ENCODE measurements around the gene PKP4. TPM values are rescaled to one million over a fixed set of nuclear protein-coding genes. Genes with fewer than 3 reads are reported as not detected.
"Not testable (repeated sequence)": the region's sequence is repeated elsewhere in the genome, so short reads cannot be mapped to it uniquely, and the experiment has no call there.

The PKP4 gene
- total RNA-seq, 1 donor from 2014 or later: 83.9 TPM

- no peak for TF ChIP-seq CTCF (IDR thresholded peaks at IDR 0.05)
- no peak for TF ChIP-seq EZH2 (IDR thresholded peaks at IDR 0.05)
- no peak for TF ChIP-seq EZH2phosphoT487 (IDR thresholded peaks at IDR 0.05)
- H3K9me3 ChIP-seq (ENCODE audit: low read depth): peaks cover 10% of the 10 kb centered on the region
- Mint-ChIP-seq H3K36me3 (peaks cover 2% of the 10 kb centered on the region), H3K4me1 (no peaks in the 10 kb centered on the region), H3K27me3 (ENCODE audit: insufficient read depth, low read depth) (no peaks in the 10 kb centered on the region), H3K4me3 (no peak overlapping the region), H3K9me3 (peaks cover 15% of the 10 kb centered on the region), H3K27ac (no peak overlapping the region)
- no peak overlapping the region for H3K4me3 ChIP-seq
- H4K20me1 ChIP-seq (ENCODE audit: low read depth): no peaks in the 10 kb centered on the region
- H3K9ac ChIP-seq: no peak overlapping the region
- H3K36me3 ChIP-seq: peaks cover 11% of the 10 kb centered on the region
- peaks cover 4% of the 10 kb centered on the region for H3F3A ChIP-seq (ENCODE audit: low read depth)
- H2AFZ ChIP-seq (replicated peaks): no peak overlapping the region
- H3K27me3 ChIP-seq: no peaks in the 10 kb centered on the region
- H3K4me2 ChIP-seq: no peak overlapping the region
- no peak for DNase-seq (ENCODE audit: low spot score)
- H3K4me1 ChIP-seq: peaks cover 16% of the 10 kb centered on the region
- no peaks in the 10 kb centered on the region for H3K79me2 ChIP-seq (ENCODE audit: low read depth)
- no peak overlapping the region for H3K27ac ChIP-seq
Measured at GRCh38 chr2:158414538-158414937, 42.2 kb upstream of the PKP4 start.

GRCh38 chr2:158432117-158432516 is 24.6 kb upstream of the PKP4 start:
- Histone ChIP-seq H2AFZ (replicated peaks) (no peak overlapping the region), H3K27me3 (no peaks in the 10 kb centered on the region), H3K27ac (no peak overlapping the region), H3F3A (ENCODE audit: low read depth) (no peaks in the 10 kb centered on the region), H3K4me3 (no peak overlapping the region), H3K9ac (no peak overlapping the region), H3K4me1 (no peaks in the 10 kb centered on the region), H3K9me3 (ENCODE audit: low read depth) (peaks cover 8% of the 10 kb centered on the region), H3K4me2 (no peak overlapping the region), H3K36me3 (no peaks in the 10 kb centered on the region), H4K20me1 (ENCODE audit: low read depth) (no peaks in the 10 kb centered on the region), H3K79me2 (ENCODE audit: low read depth) (no peaks in the 10 kb centered on the region)
- Mint-ChIP-seq H3K9me3 (peaks cover 27% of the 10 kb centered on the region), H3K27ac (no peak overlapping the region), H3K4me3 (no peak overlapping the region), H3K4me1 (peaks cover 4% of the 10 kb centered on the region), H3K27me3 (ENCODE audit: insufficient read depth, low read depth) (peaks cover 4% of the 10 kb centered on the region), H3K36me3 (no peaks in the 10 kb centered on the region)
- TF ChIP-seq EZH2phosphoT487 (IDR thresholded peaks at IDR 0.05) (no peak), CTCF (IDR thresholded peaks at IDR 0.05) (no peak), EZH2 (IDR thresholded peaks at IDR 0.05) (no peak)
- no peak for DNase-seq (ENCODE audit: low spot score)

- not testable (repeated sequence) for H3K36me3 ChIP-seq; H3K4me1 Mint-ChIP-seq; H3K4me3 ChIP-seq; H3K4me1 ChIP-seq; H3K36me3 Mint-ChIP-seq; H3K27ac ChIP-seq; H3K4me3 Mint-ChIP-seq; H4K20me1 ChIP-seq (ENCODE audit: low read depth); H3K9me3 ChIP-seq (ENCODE audit: low read depth); H3F3A ChIP-seq (ENCODE audit: low read depth); H3K9ac ChIP-seq; H3K4me2 ChIP-seq; H2AFZ ChIP-seq (replicated peaks); H3K27me3 Mint-ChIP-seq (ENCODE audit: insufficient read depth, low read depth); H3K27me3 ChIP-seq; H3K27ac Mint-ChIP-seq; DNase-seq (ENCODE audit: low spot score); H3K79me2 ChIP-seq (ENCODE audit: low read depth)
- peaks cover 28% of the 10 kb centered on the region for H3K9me3 Mint-ChIP-seq
Measured at GRCh38 chr2:158433716-158434115, 23.0 kb upstream of the PKP4 start.

GRCh38 chr2:158439062-158439461 is 17.7 kb upstream of the PKP4 start:
- DNase-seq (ENCODE audit: low spot score); H3K79me2 ChIP-seq (ENCODE audit: low read depth); H3K4me3 ChIP-seq; H3K27ac Mint-ChIP-seq; H3K27ac ChIP-seq; H3K36me3 Mint-ChIP-seq; H3K36me3 ChIP-seq; H3K27me3 ChIP-seq; H3K9me3 ChIP-seq (ENCODE audit: low read depth); H3F3A ChIP-seq (ENCODE audit: low read depth); H2AFZ ChIP-seq (replicated peaks); H3K4me1 Mint-ChIP-seq; H3K9ac ChIP-seq; H3K27me3 Mint-ChIP-seq (ENCODE audit: insufficient read depth, low read depth); H3K4me2 ChIP-seq; H3K4me1 ChIP-seq; H3K4me3 Mint-ChIP-seq; H4K20me1 ChIP-seq (ENCODE audit: low read depth): not testable (repeated sequence)
- peaks cover 28% of the 10 kb centered on the region for H3K9me3 Mint-ChIP-seq
